H1 (cell line): Measurements from ENCODE around the gene LDLRAD4. TPM values are rescaled to one million over a fixed set of nuclear protein-coding genes. Genes with fewer than 3 reads are reported as not detected.

ENCODE experiments used
- CTCF ChIA-PET: fragments of 300-600 bp; sonication (Branson Sonifier 250); formaldehyde crosslinking; loops from one replicate; lab custom pipeline; 2021; ENCODE audit not compliant: partially characterized antibody; lab: Charles Lee
- POLR2A ChIA-PET: fragments of 300-600 bp; sonication (Branson Sonifier 250); formaldehyde crosslinking; loops from one replicate; lab custom pipeline; 2021; ENCODE audit warnings: inconsistent platforms; ENCODE audit not compliant: partially characterized antibody; lab: Charles Lee
- DNase-seq, 2 experiments: peaks; one replicate each; pipeline versions ENCODE4 v3.0.0 to v3.0.0-alpha.2; 2010 to 2022; ENCODE audit warnings: low spot score in 2 of 2, low read depth in 1 of 2, mixed read lengths in 1 of 2
- FAIRE-seq: peaks from 2 replicates; lab custom pipeline; 2011; peaks lifted over from hg19 to GRCh38; lab: Jason Lieb, UNC
- H2AFZ ChIP-seq: 2 replicates; pipeline ENCODE4 v1.8.1; 2012; ENCODE audit warnings: low read length, inconsistent platforms
- H2AK5ac ChIP-seq: 2 replicates; pipeline ENCODE4 v1.6.1; 2013; ENCODE audit warnings: low read depth, low read length
- H2BK120ac ChIP-seq: replicated peaks from 2 replicates; pipeline ENCODE3; 2013; ENCODE audit warnings: low read depth, low read length, inconsistent platforms
- H2BK12ac ChIP-seq: 2 replicates; pipeline ENCODE4 v1.6.1; 2013; ENCODE audit warnings: low read depth, low read length
- H2BK15ac ChIP-seq: 2 replicates; pipeline ENCODE4 v1.6.1; 2013; ENCODE audit warnings: low read length
- H2BK20ac ChIP-seq: 2 replicates; pipeline ENCODE4 v1.6.1; 2013; ENCODE audit warnings: low read length
- H2BK5ac ChIP-seq: 2 replicates; pipeline ENCODE4 v1.6.1; 2013; ENCODE audit warnings: low read depth, low read length
- H3K14ac ChIP-seq: 2 replicates; pipeline ENCODE4 v1.6.1; 2013; ENCODE audit warnings: inconsistent platforms; ENCODE audit not compliant: insufficient read length
- H3K18ac ChIP-seq: 2 replicates; pipeline ENCODE4 v1.6.1; 2013; ENCODE audit warnings: low read length; ENCODE audit errors: extremely low read depth
- H3K23ac ChIP-seq: 2 replicates; pipeline ENCODE4 v1.6.1; 2013; ENCODE audit warnings: inconsistent platforms; ENCODE audit not compliant: insufficient read length
- H3K23me2 ChIP-seq: 2 replicates; pipeline ENCODE4 v1.6.1; 2013; ENCODE audit warnings: low read depth, low read length
- H3K27ac ChIP-seq: 2 replicates; pipeline ENCODE4 v1.6.1; 2011; ENCODE audit warnings: low read depth, low read length, inconsistent platforms
- H3K27me3 ChIP-seq, 4 experiments: replicated peaks in 1 of 4; 1 replicate in 1 of 4; 2 replicates in 3 of 4; pipeline versions ENCODE4 v1.6.1 to v1.8.1; 2011 to 2013; ENCODE audit warnings: low read length in 3 of 4, mild to moderate bottlenecking in 3 of 4, inconsistent platforms in 2 of 4, mixed read lengths in 2 of 4, moderate library complexity in 1 of 4; ENCODE audit not compliant: control insufficient read depth in 3 of 4, insufficient read depth in 3 of 4; ENCODE audit errors: extremely low read depth in 1 of 4
- H3K36me3 ChIP-seq, 4 experiments: 2 replicates each; pipeline versions ENCODE4 v1.6.1 to v1.8.1; 2011 to 2013; ENCODE audit warnings: mild to moderate bottlenecking in 4 of 4, low read length in 3 of 4, moderate library complexity in 2 of 4, control low read depth in 1 of 4, inconsistent platforms in 1 of 4; ENCODE audit not compliant: insufficient read depth in 4 of 4, control insufficient read depth in 2 of 4
- H3K4ac ChIP-seq: replicated peaks from 2 replicates; pipeline ENCODE3; 2013; ENCODE audit warnings: low read length, low read depth, mixed read lengths, inconsistent platforms; ENCODE audit not compliant: insufficient read length
- H3K4me1 ChIP-seq, 4 experiments: replicated peaks in 1 of 4; 1 replicate in 1 of 4; 2 replicates in 3 of 4; pipeline versions ENCODE4 v1.6.1 to v1.8.1; 2011 to 2013; ENCODE audit warnings: low read length in 3 of 4, inconsistent platforms in 2 of 4, mixed read lengths in 1 of 4; ENCODE audit not compliant: insufficient read depth in 4 of 4, control insufficient read depth in 3 of 4
- H3K4me2 ChIP-seq, 2 experiments: 2 replicates each; pipeline versions ENCODE4 v1.6.1 to v1.8.1; 2011 to 2013; ENCODE audit warnings: low read depth in 2 of 2, low read length in 2 of 2, control low read depth in 1 of 2, inconsistent platforms in 1 of 2, mild to moderate bottlenecking in 1 of 2; ENCODE audit not compliant: insufficient read depth in 1 of 2
- H3K4me3 ChIP-seq, 4 experiments: fragments of 200-600, 300-600 bp in 1 of 4; sonication (generic), shearing (Covaris generic), sonication (Bioruptor Twin) in 1 of 4; 2 replicates each; pipeline versions ENCODE4 v1.5.1 to v1.8.1; 2011 to 2016; ENCODE audit warnings: low read length in 4 of 4, low read depth in 3 of 4, control low read depth in 2 of 4, inconsistent platforms in 2 of 4, mild to moderate bottlenecking in 2 of 4, mixed read lengths in 1 of 4, moderate library complexity in 1 of 4; ENCODE audit not compliant: insufficient read depth in 2 of 4; ENCODE audit errors: extremely low read depth in 1 of 4
- H3K56ac ChIP-seq: replicated peaks from 2 replicates; pipeline ENCODE3; 2013; ENCODE audit warnings: low read depth, mild to moderate bottlenecking, mixed read lengths, low read length, inconsistent platforms; ENCODE audit not compliant: insufficient read length
- H3K79me1 ChIP-seq: 2 replicates; pipeline ENCODE4 v1.6.1; 2013; ENCODE audit warnings: low read depth, low read length, control low read depth
- H3K79me2 ChIP-seq, 2 experiments: 2 replicates each; pipeline versions ENCODE4 v1.6.1 to v1.8.1; 2012 to 2013; ENCODE audit warnings: low read length in 2 of 2, mild to moderate bottlenecking in 2 of 2, inconsistent platforms in 1 of 2; ENCODE audit not compliant: insufficient read depth in 2 of 2, control insufficient read depth in 1 of 2
- H3K9ac ChIP-seq, 4 experiments: replicated peaks in 1 of 4; 1 replicate in 1 of 4; 2 replicates in 3 of 4; pipeline versions ENCODE4 v1.6.1 to v1.8.1; 2011 to 2013; ENCODE audit warnings: low read depth in 3 of 4, low read length in 3 of 4, control low read depth in 2 of 4, mild to moderate bottlenecking in 2 of 4, moderate library complexity in 2 of 4, inconsistent platforms in 1 of 4; ENCODE audit errors: extremely low read depth in 1 of 4
- H3K9me3 ChIP-seq, 2 experiments: 2 replicates each; pipeline versions ENCODE4 v1.6.1 to v1.8.1; 2012 to 2013; ENCODE audit warnings: mild to moderate bottlenecking in 2 of 2, moderate library complexity in 2 of 2, control low read depth in 1 of 2, inconsistent platforms in 1 of 2, low read depth in 1 of 2, low read length in 1 of 2, mixed read lengths in 1 of 2; ENCODE audit not compliant: insufficient read depth in 2 of 2
- H4K20me1 ChIP-seq, 2 experiments: replicated peaks in 1 of 2; 2 replicates each; pipeline versions ENCODE3 to v1.8.1; 2011 to 2013; ENCODE audit warnings: inconsistent platforms in 2 of 2, low read length in 2 of 2, mild to moderate bottlenecking in 1 of 2; ENCODE audit not compliant: insufficient read depth in 2 of 2, control insufficient read depth in 1 of 2
- H4K5ac ChIP-seq: 2 replicates; pipeline ENCODE4 v1.6.1; 2013; ENCODE audit warnings: low read length, low read depth, mixed read lengths, inconsistent platforms; ENCODE audit not compliant: insufficient read length
- H4K8ac ChIP-seq: 2 replicates; pipeline ENCODE4 v1.8.0; 2013; ENCODE audit warnings: mild to moderate bottlenecking, moderate library complexity, low read length, inconsistent platforms; ENCODE audit not compliant: insufficient read depth; ENCODE audit errors: extremely low read depth
- H4K91ac ChIP-seq: replicated peaks from 2 replicates; pipeline ENCODE3; 2013; ENCODE audit warnings: low read length, mixed read lengths, inconsistent platforms; ENCODE audit not compliant: insufficient read length
- SP4 ChIP-seq: IDR thresholded peaks from 2 replicates; pipeline ENCODE4 v1.6.1; 2012; ENCODE audit warnings: low read length, inconsistent platforms
- WGBS, 2 experiments: shearing (Covaris generic) in 1 of 2; methylation state at CpG; one replicate each; pipeline versions ENCODE4 v1.1.6 to v1.1.7; 2013 to 2015; ENCODE audit warnings: low lambda C conversion rate in 2 of 2, mixed read lengths in 2 of 2, inconsistent platforms in 1 of 2, low coverage in 1 of 2, missing lambda C conversion rate in 1 of 2; ENCODE audit not compliant: insufficient replicate concordance in 2 of 2, insufficient coverage in 1 of 2, insufficient read length in 1 of 2; ENCODE audit errors: extremely low coverage in 1 of 2, missing lambda C conversion rate in 1 of 2; 5-methylcytosine and 5-hydroxymethylcytosine counted together
- polyA plus RNA-seq, 7 experiments: library from polyadenylated mRNA; depleted of rRNA in 3 of 7; stranded (reverse) in 5 of 7; unstranded in 2 of 7; fragments of >200 nt in 5 of 7; fragments of 200-250 nt in 2 of 7; gene quantifications; 1 replicate in 5 of 7; 2 replicates in 1 of 7; 4 replicates in 1 of 7; pipeline versions ENCODE4 v1.2.1 to v1.2.3, GENCODE V29; 2011 to 2013; ENCODE audit warnings: missing spikeins in 2 of 7, mixed read lengths in 2 of 7
- total RNA-seq: library from RNA; stranded (reverse); fragmentation: NEBNext Ultra II Directional; extraction: Animal tissue kit (Norgen Biotek cat#: 25700); gene quantifications from 2 replicates; pipeline ENCODE4 v1.2.1, GENCODE V29; 2021

The LDLRAD4 gene
- total and polyA plus RNA-seq, 2 of the 8 experiments (the other 6 are each of a cell fraction or from before 2014, with no cell fraction given): 0.77 to 1.4 TPM

DNA sequence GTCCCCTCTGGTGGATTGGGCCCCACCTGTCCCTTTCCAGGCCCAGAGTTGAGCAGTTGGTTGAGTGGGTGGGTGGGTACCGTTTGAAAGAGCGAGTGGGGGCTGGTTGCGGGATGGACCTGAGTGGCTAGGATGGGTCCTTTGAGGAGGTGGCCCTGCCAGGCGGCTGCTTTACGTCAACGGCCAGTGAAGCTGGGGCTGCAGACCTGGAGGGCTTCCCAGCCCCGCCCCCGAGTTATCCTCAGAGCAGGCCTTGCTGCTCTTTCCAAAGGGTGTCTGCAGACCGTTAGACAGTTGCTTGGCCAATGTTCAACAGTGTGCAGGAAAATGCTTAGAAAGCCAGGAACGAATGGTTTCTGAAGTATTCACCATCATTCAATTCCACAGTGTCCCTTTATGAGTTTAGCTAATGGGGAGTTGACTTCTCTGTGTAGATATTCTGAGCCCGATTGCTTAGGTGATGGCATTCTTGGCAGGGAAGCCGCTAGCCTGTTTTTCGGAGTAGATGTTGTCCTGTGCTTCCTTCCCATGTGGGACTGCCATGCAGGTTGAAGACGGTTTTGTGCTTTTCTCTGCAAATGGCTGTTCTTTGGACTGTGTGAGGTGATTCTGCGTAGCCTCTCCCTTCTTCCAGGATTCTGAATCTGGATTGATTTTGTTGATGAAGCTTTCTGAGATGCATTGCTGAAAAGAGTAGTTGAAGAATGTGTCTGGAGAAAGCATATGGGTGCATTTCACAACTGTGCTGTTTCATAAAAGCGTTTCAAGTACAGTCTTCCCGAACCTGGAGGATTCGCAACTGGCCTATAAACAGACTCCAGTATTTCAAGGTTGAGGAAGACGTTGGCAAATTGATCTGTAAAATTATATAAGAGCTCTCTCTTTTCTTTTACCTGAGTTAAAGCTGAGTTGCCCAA, 45.8 kb downstream of the LDLRAD4 start:
- no peaks in the 10 kb centered on the region for H3K23me2 ChIP-seq
- CTCF ChIA-PET: no interaction called here
- no peak for TF ChIP-seq SP4

More for the DNA sequence above, 45.8 kb downstream of the LDLRAD4 start:
- Histone ChIP-seq H4K91ac (no peak overlapping the region), H3K23ac (no peak overlapping the region), H4K20me1 (no peaks in the 10 kb centered on the region), H3K4me2 (no peak overlapping the region), H3K27ac (no peak overlapping the region), H3K4ac (no peak overlapping the region), H3K14ac (no peak overlapping the region), H4K5ac (no peak overlapping the region), H2BK120ac (no peak overlapping the region), H3K27me3 (no peaks in the 10 kb centered on the region), H4K8ac (no peak overlapping the region; the same call in 1 of the 2 replicates), H3K9ac (no peak overlapping the region), H3K9me3 (no peaks in the 10 kb centered on the region), H2BK20ac (no peak overlapping the region), H3K4me1 (peaks cover 0 to 8% (median under 1%) of the 10 kb centered on the region in 4 experiments; a peak in 3 of 7 replicates), H2BK15ac (no peak overlapping the region), H3K79me2 (no peaks in the 10 kb centered on the region), H2BK12ac (no peak overlapping the region), H3K79me1 (no peaks in the 10 kb centered on the region), H3K4me3 (no peak overlapping the region), H3K36me3 (no peaks in the 10 kb centered on the region), H2AK5ac (no peak overlapping the region), H3K56ac (no peak overlapping the region), H2AFZ (no peak overlapping the region), H2BK5ac (no peak overlapping the region), H3K18ac (no peak overlapping the region)
- POLR2A ChIA-PET: interaction anchor here (0.7 kb wide), 1 partner anchor 8 kb away, joined by 3 read pairs; no protein-coding TSS in a partner anchor
- FAIRE-seq (no peak), DNase-seq (no peak)
- 93% methylated on average over 14 of the region's 19 CpGs; no CpG with 5 or more reads in 1 of the 2 experiments for WGBS, 2 experiments
